ENCODE measurements around the gene RPS6KC1.
A peak's percentile ranks its signal among the peaks of the same experiment; 100 is the strongest.
"Not testable (repeated sequence)": the region's sequence is repeated elsewhere in the genome, so short reads cannot be mapped to it uniquely, and the experiment has no call there.

RPS6KC1 gene, protein sequence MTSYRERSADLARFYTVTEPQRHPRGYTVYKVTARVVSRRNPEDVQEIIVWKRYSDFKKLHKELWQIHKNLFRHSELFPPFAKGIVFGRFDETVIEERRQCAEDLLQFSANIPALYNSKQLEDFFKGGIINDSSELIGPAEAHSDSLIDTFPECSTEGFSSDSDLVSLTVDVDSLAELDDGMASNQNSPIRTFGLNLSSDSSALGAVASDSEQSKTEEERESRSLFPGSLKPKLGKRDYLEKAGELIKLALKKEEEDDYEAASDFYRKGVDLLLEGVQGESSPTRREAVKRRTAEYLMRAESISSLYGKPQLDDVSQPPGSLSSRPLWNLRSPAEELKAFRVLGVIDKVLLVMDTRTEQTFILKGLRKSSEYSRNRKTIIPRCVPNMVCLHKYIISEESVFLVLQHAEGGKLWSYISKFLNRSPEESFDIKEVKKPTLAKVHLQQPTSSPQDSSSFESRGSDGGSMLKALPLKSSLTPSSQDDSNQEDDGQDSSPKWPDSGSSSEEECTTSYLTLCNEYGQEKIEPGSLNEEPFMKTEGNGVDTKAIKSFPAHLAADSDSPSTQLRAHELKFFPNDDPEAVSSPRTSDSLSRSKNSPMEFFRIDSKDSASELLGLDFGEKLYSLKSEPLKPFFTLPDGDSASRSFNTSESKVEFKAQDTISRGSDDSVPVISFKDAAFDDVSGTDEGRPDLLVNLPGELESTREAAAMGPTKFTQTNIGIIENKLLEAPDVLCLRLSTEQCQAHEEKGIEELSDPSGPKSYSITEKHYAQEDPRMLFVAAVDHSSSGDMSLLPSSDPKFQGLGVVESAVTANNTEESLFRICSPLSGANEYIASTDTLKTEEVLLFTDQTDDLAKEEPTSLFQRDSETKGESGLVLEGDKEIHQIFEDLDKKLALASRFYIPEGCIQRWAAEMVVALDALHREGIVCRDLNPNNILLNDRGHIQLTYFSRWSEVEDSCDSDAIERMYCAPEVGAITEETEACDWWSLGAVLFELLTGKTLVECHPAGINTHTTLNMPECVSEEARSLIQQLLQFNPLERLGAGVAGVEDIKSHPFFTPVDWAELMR

DNA sequence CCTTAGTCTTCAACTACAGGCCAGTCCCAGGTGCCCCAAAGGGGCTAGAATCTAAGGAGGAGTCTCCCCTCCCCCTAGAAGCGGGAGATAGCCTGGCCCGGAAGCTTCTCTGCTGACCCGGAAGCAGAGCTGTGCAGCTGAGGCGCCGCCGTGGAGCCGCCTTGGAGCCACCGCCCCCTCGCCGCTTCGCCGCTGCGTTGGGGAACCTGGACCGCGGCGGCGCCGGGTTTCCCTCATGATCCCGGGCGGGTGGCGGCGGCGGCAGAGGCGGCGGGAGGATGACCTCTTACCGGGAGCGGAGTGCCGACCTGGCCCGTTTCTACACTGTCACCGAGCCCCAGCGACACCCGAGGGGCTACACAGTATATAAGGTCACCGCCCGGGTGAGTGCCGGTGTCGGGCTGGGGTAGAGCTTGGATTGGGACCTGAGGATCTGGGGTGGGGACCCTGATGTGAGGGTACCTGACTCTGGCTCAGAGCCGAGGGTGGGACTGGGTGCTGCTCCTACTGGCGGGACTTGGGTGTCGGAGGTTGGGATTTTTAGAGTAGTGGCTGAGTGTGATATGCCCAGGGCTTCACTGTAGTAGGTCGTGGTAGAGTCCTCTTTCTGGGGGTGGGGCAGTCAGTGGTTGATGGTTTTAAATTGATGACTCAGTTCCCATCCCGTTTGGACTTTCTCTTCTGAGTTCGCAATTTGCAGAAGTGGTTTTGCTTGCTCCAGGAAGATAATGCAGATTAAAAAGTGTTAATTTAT, at the start of gene RPS6KC1:
Gene RPS6KC1, plus strand, starts transcription at position 115 of the 754 bp plus-strand sequence. Its CDS starts 164 bp downstream, at position 279.
- Mint-ChIP-seq H3K9me3 (peaks cover 6% of the 10 kb centered on the region), H3K36me3 (peaks cover 12% of the 10 kb centered on the region), H3K27me3 (peaks cover 13% of the 10 kb centered on the region), H3K4me1 (peaks cover 50% of the 10 kb centered on the region), H3K27ac (peak within 1 kb of the TSS; percentile 90), H3K4me3 (peak within 1 kb of the TSS; percentile 96)

DNA sequence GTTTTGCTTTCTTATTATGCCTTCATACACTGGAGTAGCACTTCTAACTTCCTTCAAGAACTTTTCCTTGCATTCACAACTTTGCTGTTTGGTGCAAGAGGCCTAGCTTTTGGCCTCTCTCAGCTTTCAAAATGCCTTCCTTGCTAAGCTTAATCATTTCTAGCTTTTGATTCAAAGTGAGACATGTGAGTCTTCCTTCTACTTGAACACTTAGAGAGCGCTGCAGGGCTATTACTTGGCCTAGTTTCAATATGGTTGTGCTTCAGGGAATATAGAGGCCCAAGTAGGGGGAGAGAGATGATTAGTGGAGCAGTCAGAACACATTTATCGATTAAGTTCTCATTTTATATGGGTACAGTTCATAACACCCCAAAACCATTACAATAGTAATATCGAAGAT, 47.8 kb upstream of the RPS6KC1 start:
- Mint-ChIP-seq H3K4me1 (peaks cover 3% of the 10 kb centered on the region), H3K9me3 (no peaks in the 10 kb centered on the region), H3K36me3 (peaks cover 9% of the 10 kb centered on the region), H3K27ac (peak overlapping the region; percentile 52), H3K4me3 (no peak overlapping the region), H3K27me3 (no peaks in the 10 kb centered on the region)

DNA sequence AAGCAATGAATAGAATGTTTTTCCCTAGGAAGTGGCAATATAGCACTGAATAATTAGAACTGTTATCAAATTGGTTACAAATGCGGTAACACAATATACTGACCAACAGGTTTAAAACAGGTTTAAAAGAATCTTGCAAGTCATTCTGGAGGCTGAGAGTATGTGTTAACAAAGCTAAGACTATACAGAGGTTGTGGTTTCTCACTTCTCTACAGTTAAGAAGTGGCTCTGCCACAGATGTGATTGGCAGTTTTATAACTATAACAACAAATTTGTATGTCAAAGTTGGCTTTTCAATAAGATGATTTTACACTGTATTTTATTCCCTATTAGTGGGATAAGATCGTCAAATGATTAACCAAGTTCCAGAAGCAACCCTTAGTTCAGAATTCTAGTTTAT, 42.5 kb upstream of the RPS6KC1 start:
- no peaks in the 10 kb centered on the region for H3K27me3 Mint-ChIP-seq
- H3K36me3 Mint-ChIP-seq, result peaks cover 10% of the 10 kb centered on the region
- H3K9me3 Mint-ChIP-seq, result no peaks in the 10 kb centered on the region
- peaks cover 37% of the 10 kb centered on the region for H3K4me1 Mint-ChIP-seq
- no peak overlapping the region for H3K4me3 Mint-ChIP-seq
- no peak overlapping the region for H3K27ac Mint-ChIP-seq

DNA sequence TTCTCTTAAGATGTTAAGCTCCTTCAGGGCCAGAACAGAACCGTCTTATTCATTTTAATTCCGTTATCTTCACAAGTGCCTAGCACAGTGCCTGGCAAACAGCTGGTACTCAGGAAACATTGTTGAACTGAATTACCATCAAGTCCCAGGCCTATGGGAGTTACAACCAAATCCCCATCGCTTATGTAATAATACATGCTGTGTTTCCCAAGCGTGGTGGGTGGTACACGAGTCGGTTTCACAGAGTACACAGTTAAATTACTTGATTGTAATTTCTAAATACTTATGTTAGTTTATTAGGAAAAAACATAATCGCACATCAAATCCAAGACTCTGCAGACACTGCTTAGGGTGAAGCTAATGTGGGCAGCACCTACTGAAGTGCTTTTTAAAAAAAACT, 36.4 kb upstream of the RPS6KC1 start:
- peak overlapping the region; percentile 100 for H3K4me3 Mint-ChIP-seq
- H3K9me3 Mint-ChIP-seq, result no peaks in the 10 kb centered on the region
- H3K27ac Mint-ChIP-seq, result peak overlapping the region; percentile 100
- H3K27me3 Mint-ChIP-seq, result no peaks in the 10 kb centered on the region
- H3K36me3 Mint-ChIP-seq, result peaks cover 6% of the 10 kb centered on the region
- peaks cover 43% of the 10 kb centered on the region for H3K4me1 Mint-ChIP-seq

DNA sequence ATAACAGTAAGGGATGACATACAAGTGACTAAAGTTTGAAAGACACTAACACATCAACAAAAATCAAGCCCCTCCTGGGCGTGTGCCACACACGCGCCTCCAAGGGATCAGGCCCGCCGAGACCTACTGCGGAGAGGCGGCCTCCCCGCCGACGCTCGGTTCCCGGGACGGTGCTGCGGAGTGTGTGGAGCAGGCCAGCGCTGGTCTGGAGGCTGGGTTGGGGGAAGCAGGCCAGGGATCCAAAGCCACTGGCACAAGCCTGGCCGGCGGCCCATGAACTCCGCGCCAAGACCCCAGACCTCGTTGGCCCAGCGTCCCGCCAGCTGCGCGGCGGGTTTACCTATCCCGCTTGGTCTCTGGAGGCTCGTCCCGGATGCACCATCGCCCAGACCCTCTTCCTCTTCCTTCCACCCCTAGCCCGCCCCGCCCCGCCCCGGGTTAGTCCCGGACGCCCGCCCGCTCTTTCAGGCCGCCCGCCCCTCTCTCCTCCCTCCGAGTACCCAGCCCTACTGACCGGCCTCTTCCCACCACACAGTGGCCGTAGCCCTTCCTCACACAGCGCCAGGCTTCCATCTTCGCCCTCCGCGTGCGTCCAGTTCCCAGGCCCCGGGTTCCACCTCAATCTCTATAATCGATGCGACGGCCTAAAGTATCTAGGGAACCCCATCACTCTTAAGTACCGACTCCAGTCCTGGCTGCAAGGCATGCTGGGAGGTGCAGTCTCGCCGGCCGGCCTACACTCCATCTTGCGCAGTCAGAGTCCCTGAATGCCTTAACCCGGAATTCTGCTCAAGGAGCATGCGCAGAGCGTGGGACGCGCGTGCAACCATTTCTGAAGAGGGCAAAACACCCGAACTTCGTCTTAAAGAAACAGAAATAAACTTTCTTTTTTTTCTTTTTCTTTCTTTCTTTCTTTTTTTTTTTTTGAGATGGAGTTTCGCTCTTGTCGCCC, 35.7 kb upstream of the RPS6KC1 start, which contains the start of gene ANGEL2:
Gene ANGEL2, minus strand, starts transcription at position 769 of the 952 bp plus-strand sequence. Its CDS starts 196 bp downstream, at position 573.
- Mint-ChIP-seq H3K27ac (peak within 1 kb of the TSS; percentile 100), H3K36me3 (peaks cover 6% of the 10 kb centered on the region), H3K4me1 (peaks cover 43% of the 10 kb centered on the region), H3K27me3 (no peaks in the 10 kb centered on the region), H3K4me3 (peak within 1 kb of the TSS; percentile 100), H3K9me3 (no peaks in the 10 kb centered on the region)

DNA sequence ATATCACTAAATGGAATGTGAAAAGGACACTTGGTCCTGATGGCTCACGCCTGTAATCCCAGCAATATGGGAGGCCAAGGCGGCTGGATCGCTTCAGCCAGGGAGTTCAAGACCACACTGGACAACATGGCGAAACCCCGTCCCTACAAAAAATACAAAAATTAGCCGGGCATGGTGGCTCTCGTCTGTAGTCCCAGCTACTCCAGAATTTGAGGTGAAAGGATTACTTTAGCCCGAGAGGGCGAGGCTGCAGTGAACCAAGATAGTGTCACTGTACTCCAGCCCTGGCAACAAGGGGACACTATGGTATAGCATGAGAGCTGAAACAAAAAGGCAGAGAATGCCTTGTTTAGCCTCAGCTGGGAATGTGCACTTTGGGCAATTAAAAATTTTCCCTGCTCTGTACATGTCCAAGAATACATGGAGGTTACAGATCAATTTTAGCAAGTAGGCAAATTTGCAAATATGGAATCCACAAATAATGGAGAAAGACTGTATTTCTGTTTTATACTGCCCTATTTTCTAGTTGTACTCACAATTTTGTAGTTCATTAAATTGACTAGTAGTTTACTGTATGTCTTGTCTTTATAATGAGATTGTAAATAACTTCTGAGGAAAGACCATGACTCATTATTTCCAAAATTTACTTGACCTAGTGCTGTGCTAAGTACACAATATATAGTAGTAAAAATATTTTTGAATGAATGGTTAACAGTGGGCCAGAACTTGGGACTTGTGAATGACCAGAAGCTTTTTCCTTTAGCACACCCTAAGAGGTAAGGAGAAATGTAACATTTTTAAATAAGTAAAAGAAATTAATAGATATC, 33.4 kb upstream of the RPS6KC1 start:
- H3K36me3 Mint-ChIP-seq, result no peaks in the 10 kb centered on the region
- no peak overlapping the region for H3K27ac Mint-ChIP-seq

DNA sequence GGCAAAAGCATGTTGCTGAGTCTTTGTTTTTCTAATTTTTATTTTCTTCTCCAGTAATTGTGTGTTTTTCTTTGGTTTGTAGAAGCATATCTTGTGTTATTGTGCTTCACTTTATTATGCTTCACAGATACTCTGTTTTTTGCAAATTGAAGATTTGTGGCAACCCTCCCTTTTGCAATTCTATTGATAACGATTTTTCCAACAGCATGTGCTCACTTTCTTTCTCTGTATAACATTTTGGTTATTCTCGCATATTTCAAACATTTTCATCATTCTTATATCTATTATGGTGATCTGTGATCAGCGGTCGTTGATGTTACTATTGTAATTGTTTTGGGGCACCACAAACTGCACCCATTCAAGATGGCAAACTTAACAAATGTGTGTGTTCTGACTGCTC, 31.6 kb upstream of the RPS6KC1 start:
- Mint-ChIP-seq H3K9me3 (no peaks in the 10 kb centered on the region), H3K27me3 (peaks cover 3% of the 10 kb centered on the region), H3K36me3 (no peaks in the 10 kb centered on the region), H3K4me3 (no peak overlapping the region), H3K4me1 (peaks cover 8% of the 10 kb centered on the region), H3K27ac (no peak overlapping the region)

More for the DNA sequence above, 33.4 kb upstream of the RPS6KC1 start:
- H3K4me1 Mint-ChIP-seq, result peaks cover 24% of the 10 kb centered on the region
- H3K9me3 Mint-ChIP-seq, result no peaks in the 10 kb centered on the region
- no peaks in the 10 kb centered on the region for H3K27me3 Mint-ChIP-seq
- no peak overlapping the region for H3K4me3 Mint-ChIP-seq

DNA sequence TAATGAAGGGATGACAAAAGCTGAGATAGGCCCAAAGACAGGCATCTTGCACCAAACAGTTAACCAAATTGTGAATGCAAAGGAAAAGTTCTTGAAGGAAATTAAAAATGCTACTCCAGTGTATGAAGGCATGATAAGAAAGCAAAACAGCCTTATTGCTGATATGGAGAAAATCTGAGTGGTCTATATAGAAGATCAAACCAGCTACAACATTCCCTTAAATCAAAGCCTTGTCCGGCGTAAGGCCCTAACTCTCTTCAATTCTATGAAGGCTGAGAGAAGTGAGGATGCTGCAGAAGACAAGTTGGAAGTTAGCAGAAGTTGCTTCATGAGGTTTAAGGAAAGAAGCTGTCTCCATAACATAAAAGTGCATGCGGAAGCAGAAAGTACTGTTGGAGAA, 31.0 kb upstream of the RPS6KC1 start:
- Mint-ChIP-seq H3K36me3 (no peaks in the 10 kb centered on the region), H3K4me1 (peaks cover 3% of the 10 kb centered on the region), H3K9me3 (no peaks in the 10 kb centered on the region), H3K4me3 (no peak overlapping the region), H3K27me3 (peaks cover 4% of the 10 kb centered on the region), H3K27ac (no peak overlapping the region)

DNA sequence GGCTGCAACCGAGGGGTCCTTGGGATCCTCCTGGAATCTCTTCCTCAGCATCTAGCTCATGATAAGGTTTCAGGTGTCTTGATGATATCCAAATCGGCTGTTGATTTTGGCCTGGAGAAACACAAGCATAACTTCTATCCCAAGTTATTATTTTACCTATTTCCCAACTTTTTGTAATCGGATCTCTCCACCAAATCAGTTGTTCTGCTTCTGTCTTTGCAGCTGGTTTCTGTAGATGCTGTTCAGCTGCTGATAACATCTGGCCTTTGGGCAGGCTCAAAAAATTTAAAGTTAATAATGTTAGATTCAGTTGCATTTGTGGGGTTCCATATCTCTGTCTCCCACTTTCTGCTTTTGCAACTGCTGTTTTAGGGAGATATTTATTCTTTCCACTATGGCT, 24.0 kb upstream of the RPS6KC1 start:
- not testable (repeated sequence) for H3K9me3 Mint-ChIP-seq, H3K4me3 Mint-ChIP-seq, H3K27ac Mint-ChIP-seq, H3K4me1 Mint-ChIP-seq, H3K36me3 Mint-ChIP-seq
- H3K27me3 Mint-ChIP-seq, result peaks cover 39% of the 10 kb centered on the region

DNA sequence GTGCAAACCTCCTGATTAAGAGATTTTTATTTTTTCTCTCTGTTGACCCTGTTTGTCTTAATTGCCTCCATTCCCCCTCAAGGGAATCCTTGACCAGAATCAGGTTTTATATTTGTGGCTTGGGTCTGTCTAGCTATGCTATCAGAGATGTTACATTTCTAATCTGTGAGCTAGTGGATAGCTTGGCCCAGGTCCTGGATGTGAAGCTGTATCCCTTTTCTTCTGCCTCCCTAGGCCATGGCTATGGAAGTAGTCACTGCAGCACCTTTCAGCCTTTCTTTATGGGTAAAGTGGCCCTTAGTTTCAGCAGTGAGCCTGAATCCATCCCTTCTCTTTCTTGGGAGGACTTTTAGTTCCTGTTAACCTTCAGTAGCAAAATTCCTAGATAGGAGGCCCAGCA, 18.4 kb upstream of the RPS6KC1 start:
- Mint-ChIP-seq H3K27me3 (peaks cover 39% of the 10 kb centered on the region), H3K36me3 (no peaks in the 10 kb centered on the region), H3K4me3 (no peak overlapping the region), H3K9me3 (no peaks in the 10 kb centered on the region), H3K27ac (no peak overlapping the region), H3K4me1 (no peaks in the 10 kb centered on the region)

DNA sequence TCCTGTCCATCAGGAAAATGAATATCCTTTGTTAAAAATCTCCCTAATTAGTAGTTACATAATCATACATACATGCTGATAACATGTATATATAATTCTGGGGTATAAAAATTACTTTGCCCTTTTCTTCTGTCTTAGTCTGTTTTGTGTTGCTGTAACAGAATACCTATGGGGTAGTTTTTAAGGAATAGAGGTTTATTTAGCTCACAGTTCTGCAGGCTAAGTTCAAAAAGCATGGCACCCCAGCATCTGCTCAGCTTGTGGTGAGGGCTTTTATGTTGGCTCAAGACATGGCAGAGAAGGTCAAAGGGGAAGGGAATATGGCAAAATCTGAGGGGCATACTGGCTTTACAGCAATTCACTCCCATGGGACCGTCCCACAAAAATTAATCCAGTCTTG, 16.3 kb upstream of the RPS6KC1 start:
- Mint-ChIP-seq H3K27me3 (peaks cover 32% of the 10 kb centered on the region), H3K36me3 (no peaks in the 10 kb centered on the region), H3K4me1 (no peaks in the 10 kb centered on the region), H3K4me3 (no peak overlapping the region), H3K27ac (no peak overlapping the region), H3K9me3 (no peaks in the 10 kb centered on the region)

DNA sequence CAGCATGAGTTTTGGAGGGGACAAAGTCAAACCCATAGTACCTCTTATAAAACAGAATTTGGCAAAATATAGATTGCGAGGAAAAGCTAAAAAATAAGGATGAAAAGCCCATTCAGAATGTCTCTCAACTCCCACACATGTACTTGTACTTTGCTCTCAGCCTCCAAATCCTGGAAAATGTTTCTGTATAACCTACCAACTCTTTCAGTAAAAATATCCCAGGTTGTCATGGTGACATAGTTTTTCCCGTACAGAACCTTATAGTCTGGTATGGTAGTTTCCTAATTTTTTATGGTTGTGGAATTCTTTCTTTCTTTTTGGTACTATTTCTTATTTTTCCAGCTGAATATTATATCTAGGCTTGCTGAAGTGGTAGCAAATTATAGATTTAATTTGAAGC, 15.5 kb upstream of the RPS6KC1 start:
- Mint-ChIP-seq H3K27me3 (peaks cover 27% of the 10 kb centered on the region), H3K4me3 (no peak overlapping the region), H3K36me3 (no peaks in the 10 kb centered on the region), H3K9me3 (no peaks in the 10 kb centered on the region), H3K27ac (no peak overlapping the region), H3K4me1 (no peaks in the 10 kb centered on the region)

DNA sequence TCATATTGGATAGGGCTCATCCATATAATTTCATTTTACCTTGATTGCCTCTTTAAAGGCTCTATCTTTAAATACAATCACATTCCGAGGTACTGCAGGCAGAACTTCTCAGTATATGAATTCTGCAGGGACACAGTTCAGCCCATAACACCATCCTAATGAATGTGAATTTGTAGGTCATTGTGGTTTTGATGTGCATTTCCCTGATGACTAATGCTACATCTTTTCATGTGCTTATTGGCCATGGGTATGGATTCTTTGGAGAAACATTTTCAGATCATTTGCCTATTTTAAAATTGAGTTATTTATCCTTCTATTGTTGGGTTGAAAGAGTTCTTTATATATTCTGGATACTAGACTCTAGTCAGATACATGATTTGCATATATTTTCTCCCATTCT, 9.6 kb upstream of the RPS6KC1 start:
- Mint-ChIP-seq H3K9me3 (no peaks in the 10 kb centered on the region), H3K36me3 (no peaks in the 10 kb centered on the region), H3K27me3 (peaks cover 4% of the 10 kb centered on the region), H3K4me3 (no peak overlapping the region), H3K27ac (no peak overlapping the region), H3K4me1 (peaks cover 6% of the 10 kb centered on the region)

Data from activated naive CD4-positive, alpha-beta T cell treated with anti-CD3 and anti-CD28 coated beads, Interleukin-2, amount 50 U/mL, for 24 hours (primary cell).